Suprapubic skin (tissue), 4 donors: ENCODE measurements around the gene CHRNG.

ENCODE experiments used
- EP300 ChIP-seq: sonication (generic); formaldehyde crosslinking; IDR thresholded peaks from one replicate; pipeline ENCODE4 v1.6.1; 2017; ENCODE audit warnings: antibody characterized with exemption
- POLR2AphosphoS5 ChIP-seq, 3 donors: sonication (generic); formaldehyde crosslinking; IDR thresholded peaks; one replicate each; pipeline ENCODE4 v1.6.1; 2017; ENCODE audit warnings: antibody characterized with exemption in 3 of 3

DNA sequence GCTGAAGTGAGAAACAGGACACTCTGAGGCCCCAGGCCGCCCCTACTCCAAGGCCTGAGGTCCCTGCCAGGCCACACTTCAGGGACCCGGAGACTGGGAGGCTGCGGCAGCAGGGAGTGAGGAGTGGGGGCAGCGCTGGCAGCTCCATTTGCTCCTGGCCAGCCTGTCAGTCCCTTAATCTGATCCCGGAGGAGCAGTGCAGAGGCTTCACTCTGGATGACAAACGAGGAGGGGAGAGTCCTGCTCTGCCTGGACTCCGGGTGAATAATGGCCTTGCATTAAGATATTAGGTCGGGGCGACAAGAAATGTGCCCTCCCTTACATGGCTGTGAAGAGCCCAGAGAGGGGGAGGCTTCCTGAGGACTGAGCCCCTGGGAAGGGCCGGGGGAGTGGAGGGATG lies 33.6 kb upstream of the CHRNG start:
- TF ChIP-seq EP300 = no peak
- no peak for TF ChIP-seq POLR2AphosphoS5 (IDR thresholded peaks at IDR 0.05)
